Mucosa of descending colon (tissue), 3 donors: ENCODE measurements around the gene CHMP6. TPM values are rescaled to one million over a fixed set of nuclear protein-coding genes. Genes with fewer than 3 reads are reported as not detected.
A peak's percentile ranks its signal among the peaks of the same experiment; 100 is the strongest.

Experiments used
- ATAC-seq: fragments of 200-7000 bp; cut with Tn5 transposase; one replicate; pipeline ENCODE4 v1.9.1; 2020; ENCODE audit warnings: mild to moderate bottlenecking, moderate library complexity
- DNase-seq, 3 donors: peaks; one replicate each; pipeline ENCODE4 v3.0.0-alpha.2; 2020
- H3K36me3 ChIP-seq: fragments of 200-600 bp; one replicate; pipeline ENCODE4 v1.8.0; 2021; ENCODE audit warnings: low read depth, mild to moderate bottlenecking
- H3K4me1 ChIP-seq: fragments of 200-600 bp; one replicate; pipeline ENCODE4 v1.8.0; 2021; ENCODE audit warnings: low read depth, mild to moderate bottlenecking
- H3K4me3 ChIP-seq: fragments of 200-600 bp; one replicate; pipeline ENCODE4 v1.8.0; 2021; ENCODE audit warnings: mild to moderate bottlenecking
- H3K9me3 ChIP-seq: fragments of 200-600 bp; one replicate; pipeline ENCODE4 v1.8.0; 2021; ENCODE audit warnings: mild to moderate bottlenecking
- CTCF ChIP-seq: fragments of 200-600 bp; IDR thresholded peaks from one replicate; pipeline ENCODE4 v1.8.0; 2022; ENCODE audit warnings: antibody characterized with exemption, mild to moderate bottlenecking
- intact Hi-C, 2 donors: fragments of 100-400 bp; cut with DNase I in 1 of 2; cut with micrococcal nuclease in 1 of 2; formaldehyde crosslinking; loops; one replicate each; pipeline versions ENCODE4 v1.11.0 to v1.11.1; 2022; cut with DNase I, micrococcal nuclease
- total RNA-seq, 3 donors: library from RNA; stranded (reverse); fragmentation: NEBNext Ultra II Directional in 2 of 3; extraction: Animal tissue kit (Norgen Biotek cat#: 25700) in 2 of 3; gene quantifications; one replicate each; pipeline versions ENCODE4 v1.2.1 to v1.2.4, GENCODE V29; 2021 to 2023
- donor health status: DM: no; HTN: no; CAD: no; lungs with moderate emphysema.
- donor health status: DM: no; HTN: no; CAD: no.
- donor health status: DM: no; HTN: yes; CAD: no.

Gene CHMP6
- total RNA-seq, 3 donors from 2014 or later: 35.1 to 43.9 (median 35.4) TPM

- Histone ChIP-seq H3K9me3 (no peaks in the 10 kb centered on the region), H3K36me3 (no peaks in the 10 kb centered on the region), H3K4me1 (peaks cover 14% of the 10 kb centered on the region), H3K4me3 (peak overlapping the region; percentile 25)
- DNase-seq: no peak
- intact Hi-C loops: no loop called here
- ATAC-seq: peak; percentile 48
- no peak for TF ChIP-seq CTCF
Observed at GRCh38 chr17:81034168-81034777, 42.6 kb downstream of the CHMP6 start.

GRCh38 chr17:81034779-81035520 is 43.3 kb downstream of the CHMP6 start, which contains the start of gene BAIAP2:
TSS of gene BAIAP2 (plus strand) at chr17:81035151. CDS start at chr17:81035255, 104 bp downstream.
- intact Hi-C loops: no loop called here
- ATAC-seq (peak; percentile 84), DNase-seq (peak; percentile 96 to 98 (median 98))
- H3K4me3 ChIP-seq: peak within 1 kb of the TSS; percentile 25
- H3K36me3 ChIP-seq: no peaks in the 10 kb centered on the region
- peaks cover 14% of the 10 kb centered on the region for H3K4me1 ChIP-seq
- TF ChIP-seq CTCF: no peak
- no peaks in the 10 kb centered on the region for H3K9me3 ChIP-seq

GRCh38 chr17:81035521-81036196 is 44.0 kb downstream of the CHMP6 start:
- no peaks in the 10 kb centered on the region for H3K9me3 ChIP-seq
- intact Hi-C loops: no loop called here
- H3K4me3 ChIP-seq: peak overlapping the region; percentile 14
- TF ChIP-seq CTCF: no peak
- DNase-seq (no peak), ATAC-seq (no peak)
- peaks cover 18% of the 10 kb centered on the region for H3K4me1 ChIP-seq
- H3K36me3 ChIP-seq: no peaks in the 10 kb centered on the region

- Histone ChIP-seq H3K4me3 (no peak overlapping the region), H3K36me3 (no peaks in the 10 kb centered on the region), H3K4me1 (peaks cover 18% of the 10 kb centered on the region), H3K9me3 (no peaks in the 10 kb centered on the region)
- TF ChIP-seq CTCF: no peak
- DNase-seq: no peak
- intact Hi-C loops: no loop called here
- no peak for ATAC-seq
Observed at GRCh38 chr17:81036197-81036941, 44.7 kb downstream of the CHMP6 start.

- intact Hi-C loops: no loop called here
- no peaks in the 10 kb centered on the region for H3K9me3 ChIP-seq
- DNase-seq (no peak), ATAC-seq (no peak)
- peaks cover 11% of the 10 kb centered on the region for H3K4me1 ChIP-seq
- no peaks in the 10 kb centered on the region for H3K36me3 ChIP-seq
- TF ChIP-seq CTCF: no peak
- no peak overlapping the region for H3K4me3 ChIP-seq
Observed at GRCh38 chr17:81037026-81037797, 45.6 kb downstream of the CHMP6 start.
